ENCODE results near the gene DNAH6. TPM values are rescaled to one million over a fixed set of nuclear protein-coding genes. Genes with fewer than 3 reads are reported as not detected.
A peak's percentile ranks its signal among the peaks of the same experiment; 100 is the strongest.

DNAH6 gene
- total and polyA plus RNA-seq, 2 of the 13 experiments (the other 11 are each of a cell fraction or from before 2014, with no cell fraction given), result 0.01 TPM; not detected in 1

DNA sequence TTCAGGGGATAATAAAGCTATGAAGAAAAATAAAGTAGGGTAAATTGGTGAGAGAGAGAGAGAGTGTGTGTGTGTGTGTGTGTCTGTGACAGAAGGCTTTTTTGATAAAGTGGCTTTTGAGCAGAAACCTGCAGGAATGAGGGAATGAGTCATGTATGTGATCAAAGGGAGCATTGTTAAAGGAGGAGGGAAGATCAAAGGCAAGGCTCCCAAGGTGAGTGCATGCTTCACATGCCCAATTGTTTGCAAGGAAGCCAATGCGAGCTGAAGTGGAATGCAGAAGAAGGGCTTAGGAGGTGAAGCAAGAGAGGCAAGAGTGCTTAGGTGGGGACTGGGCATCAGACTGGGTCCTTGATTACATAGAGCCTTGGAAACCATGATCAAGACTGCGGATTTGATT, 96.8 kb downstream of the DNAH6 start (continued):
- TF ChIP-seq, protein P1, sequence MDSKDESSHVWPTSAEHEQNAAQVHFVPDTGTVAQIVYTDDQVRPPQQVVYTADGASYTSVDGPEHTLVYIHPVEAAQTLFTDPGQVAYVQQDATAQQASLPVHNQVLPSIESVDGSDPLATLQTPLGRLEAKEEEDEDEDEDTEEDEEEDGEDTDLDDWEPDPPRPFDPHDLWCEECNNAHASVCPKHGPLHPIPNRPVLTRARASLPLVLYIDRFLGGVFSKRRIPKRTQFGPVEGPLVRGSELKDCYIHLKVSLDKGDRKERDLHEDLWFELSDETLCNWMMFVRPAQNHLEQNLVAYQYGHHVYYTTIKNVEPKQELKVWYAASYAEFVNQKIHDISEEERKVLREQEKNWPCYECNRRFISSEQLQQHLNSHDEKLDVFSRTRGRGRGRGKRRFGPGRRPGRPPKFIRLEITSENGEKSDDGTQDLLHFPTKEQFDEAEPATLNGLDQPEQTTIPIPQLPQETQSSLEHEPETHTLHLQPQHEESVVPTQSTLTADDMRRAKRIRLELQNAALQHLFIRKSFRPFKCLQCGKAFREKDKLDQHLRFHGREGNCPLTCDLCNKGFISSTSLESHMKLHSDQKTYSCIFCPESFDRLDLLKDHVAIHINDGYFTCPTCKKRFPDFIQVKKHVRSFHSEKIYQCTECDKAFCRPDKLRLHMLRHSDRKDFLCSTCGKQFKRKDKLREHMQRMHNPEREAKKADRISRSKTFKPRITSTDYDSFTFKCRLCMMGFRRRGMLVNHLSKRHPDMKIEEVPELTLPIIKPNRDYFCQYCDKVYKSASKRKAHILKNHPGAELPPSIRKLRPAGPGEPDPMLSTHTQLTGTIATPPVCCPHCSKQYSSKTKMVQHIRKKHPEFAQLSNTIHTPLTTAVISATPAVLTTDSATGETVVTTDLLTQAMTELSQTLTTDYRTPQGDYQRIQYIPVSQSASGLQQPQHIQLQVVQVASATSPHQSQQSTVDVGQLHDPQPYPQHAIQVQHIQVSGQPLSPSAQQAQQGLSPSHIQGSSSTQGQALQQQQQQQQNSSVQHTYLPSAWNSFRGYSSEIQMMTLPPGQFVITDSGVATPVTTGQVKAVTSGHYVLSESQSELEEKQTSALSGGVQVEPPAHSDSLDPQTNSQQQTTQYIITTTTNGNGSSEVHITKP (CRISPR knock-in tag; IDR thresholded peaks at IDR 0.05; ENCODE audit: low read depth), result no peak
- TF ChIP-seq HOXA7 (CRISPR knock-in tag; IDR thresholded peaks at IDR 0.05), result no peak
- TF ChIP-seq, protein P2, sequence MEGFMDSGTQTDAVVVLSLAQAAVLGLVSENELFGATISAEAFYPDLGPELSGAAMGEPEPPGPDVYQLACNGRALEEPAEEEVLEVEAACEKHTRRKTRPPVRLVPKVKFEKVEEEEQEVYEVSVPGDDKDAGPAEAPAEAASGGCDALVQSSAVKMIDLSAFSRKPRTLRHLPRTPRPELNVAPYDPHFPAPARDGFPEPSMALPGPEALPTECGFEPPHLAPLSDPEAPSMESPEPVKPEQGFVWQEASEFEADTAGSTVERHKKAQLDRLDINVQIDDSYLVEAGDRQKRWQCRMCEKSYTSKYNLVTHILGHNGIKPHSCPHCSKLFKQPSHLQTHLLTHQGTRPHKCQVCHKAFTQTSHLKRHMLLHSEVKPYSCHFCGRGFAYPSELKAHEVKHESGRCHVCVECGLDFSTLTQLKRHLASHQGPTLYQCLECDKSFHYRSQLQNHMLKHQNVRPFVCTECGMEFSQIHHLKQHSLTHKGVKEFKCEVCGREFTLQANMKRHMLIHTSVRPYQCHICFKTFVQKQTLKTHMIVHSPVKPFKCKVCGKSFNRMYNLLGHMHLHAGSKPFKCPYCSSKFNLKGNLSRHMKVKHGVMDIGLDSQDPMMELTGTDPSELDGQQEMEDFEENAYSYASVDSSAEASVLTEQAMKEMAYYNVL (CRISPR knock-in tag; IDR thresholded peaks at IDR 0.05; ENCODE audit: borderline replicate concordance), result 0 out of 2 replicates have a peak, but pooled peaks have one; percentile 58
- TF ChIP-seq, protein P3, sequence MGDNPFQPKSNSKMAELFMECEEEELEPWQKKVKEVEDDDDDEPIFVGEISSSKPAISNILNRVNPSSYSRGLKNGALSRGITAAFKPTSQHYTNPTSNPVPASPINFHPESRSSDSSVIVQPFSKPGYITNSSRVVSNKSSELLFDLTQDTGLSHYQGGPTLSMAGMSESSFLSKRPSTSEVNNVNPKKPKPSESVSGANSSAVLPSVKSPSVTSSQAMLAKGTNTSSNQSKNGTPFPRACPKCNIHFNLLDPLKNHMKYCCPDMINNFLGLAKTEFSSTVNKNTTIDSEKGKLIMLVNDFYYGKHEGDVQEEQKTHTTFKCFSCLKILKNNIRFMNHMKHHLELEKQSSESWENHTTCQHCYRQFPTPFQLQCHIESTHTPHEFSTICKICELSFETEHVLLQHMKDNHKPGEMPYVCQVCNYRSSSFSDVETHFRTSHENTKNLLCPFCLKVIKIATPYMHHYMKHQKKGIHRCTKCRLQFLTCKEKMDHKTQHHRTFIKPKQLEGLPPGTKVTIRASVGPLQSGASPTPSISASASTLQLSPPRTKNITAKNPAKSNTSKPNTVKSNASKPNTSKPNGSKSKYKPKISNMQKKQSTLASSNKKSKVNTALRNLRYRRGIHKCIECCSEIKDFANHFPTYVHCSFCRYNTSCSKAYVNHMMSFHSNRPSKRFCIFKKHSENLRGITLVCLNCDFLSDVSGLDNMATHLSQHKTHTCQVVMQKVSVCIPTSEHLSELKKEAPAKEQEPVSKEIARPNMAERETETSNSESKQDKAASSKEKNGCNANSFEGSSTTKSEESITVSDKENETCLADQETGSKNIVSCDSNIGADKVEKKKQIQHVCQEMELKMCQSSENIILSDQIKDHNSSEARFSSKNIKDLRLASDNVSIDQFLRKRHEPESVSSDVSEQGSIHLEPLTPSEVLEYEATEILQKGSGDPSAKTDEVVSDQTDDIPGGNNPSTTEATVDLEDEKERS (CRISPR knock-in tag; IDR thresholded peaks at IDR 0.05), result no peak
- TF ChIP-seq MAFK (conservative IDR thresholded peaks at IDR 0.05 in 1 of 2, IDR thresholded peaks at IDR 0.05 in 1 of 2; ENCODE audit: low read length in 2 of 2), result no peak
- no peak for TF ChIP-seq RFX1 (IDR thresholded peaks at IDR 0.05)
- no peak for TF ChIP-seq ZNF619 (CRISPR knock-in tag; IDR thresholded peaks at IDR 0.05)
- no peak for TF ChIP-seq HNRNPUL1 (IDR thresholded peaks at IDR 0.05; ENCODE audit: low read depth, low read length)
- TF ChIP-seq, protein P4, sequence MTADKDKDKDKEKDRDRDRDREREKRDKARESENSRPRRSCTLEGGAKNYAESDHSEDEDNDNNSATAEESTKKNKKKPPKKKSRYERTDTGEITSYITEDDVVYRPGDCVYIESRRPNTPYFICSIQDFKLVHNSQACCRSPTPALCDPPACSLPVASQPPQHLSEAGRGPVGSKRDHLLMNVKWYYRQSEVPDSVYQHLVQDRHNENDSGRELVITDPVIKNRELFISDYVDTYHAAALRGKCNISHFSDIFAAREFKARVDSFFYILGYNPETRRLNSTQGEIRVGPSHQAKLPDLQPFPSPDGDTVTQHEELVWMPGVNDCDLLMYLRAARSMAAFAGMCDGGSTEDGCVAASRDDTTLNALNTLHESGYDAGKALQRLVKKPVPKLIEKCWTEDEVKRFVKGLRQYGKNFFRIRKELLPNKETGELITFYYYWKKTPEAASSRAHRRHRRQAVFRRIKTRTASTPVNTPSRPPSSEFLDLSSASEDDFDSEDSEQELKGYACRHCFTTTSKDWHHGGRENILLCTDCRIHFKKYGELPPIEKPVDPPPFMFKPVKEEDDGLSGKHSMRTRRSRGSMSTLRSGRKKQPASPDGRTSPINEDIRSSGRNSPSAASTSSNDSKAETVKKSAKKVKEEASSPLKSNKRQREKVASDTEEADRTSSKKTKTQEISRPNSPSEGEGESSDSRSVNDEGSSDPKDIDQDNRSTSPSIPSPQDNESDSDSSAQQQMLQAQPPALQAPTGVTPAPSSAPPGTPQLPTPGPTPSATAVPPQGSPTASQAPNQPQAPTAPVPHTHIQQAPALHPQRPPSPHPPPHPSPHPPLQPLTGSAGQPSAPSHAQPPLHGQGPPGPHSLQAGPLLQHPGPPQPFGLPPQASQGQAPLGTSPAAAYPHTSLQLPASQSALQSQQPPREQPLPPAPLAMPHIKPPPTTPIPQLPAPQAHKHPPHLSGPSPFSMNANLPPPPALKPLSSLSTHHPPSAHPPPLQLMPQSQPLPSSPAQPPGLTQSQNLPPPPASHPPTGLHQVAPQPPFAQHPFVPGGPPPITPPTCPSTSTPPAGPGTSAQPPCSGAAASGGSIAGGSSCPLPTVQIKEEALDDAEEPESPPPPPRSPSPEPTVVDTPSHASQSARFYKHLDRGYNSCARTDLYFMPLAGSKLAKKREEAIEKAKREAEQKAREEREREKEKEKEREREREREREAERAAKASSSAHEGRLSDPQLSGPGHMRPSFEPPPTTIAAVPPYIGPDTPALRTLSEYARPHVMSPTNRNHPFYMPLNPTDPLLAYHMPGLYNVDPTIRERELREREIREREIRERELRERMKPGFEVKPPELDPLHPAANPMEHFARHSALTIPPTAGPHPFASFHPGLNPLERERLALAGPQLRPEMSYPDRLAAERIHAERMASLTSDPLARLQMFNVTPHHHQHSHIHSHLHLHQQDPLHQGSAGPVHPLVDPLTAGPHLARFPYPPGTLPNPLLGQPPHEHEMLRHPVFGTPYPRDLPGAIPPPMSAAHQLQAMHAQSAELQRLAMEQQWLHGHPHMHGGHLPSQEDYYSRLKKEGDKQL (CRISPR knock-in tag; IDR thresholded peaks at IDR 0.05; ENCODE audit: low read depth), result no peak
- TF ChIP-seq, protein P5, sequence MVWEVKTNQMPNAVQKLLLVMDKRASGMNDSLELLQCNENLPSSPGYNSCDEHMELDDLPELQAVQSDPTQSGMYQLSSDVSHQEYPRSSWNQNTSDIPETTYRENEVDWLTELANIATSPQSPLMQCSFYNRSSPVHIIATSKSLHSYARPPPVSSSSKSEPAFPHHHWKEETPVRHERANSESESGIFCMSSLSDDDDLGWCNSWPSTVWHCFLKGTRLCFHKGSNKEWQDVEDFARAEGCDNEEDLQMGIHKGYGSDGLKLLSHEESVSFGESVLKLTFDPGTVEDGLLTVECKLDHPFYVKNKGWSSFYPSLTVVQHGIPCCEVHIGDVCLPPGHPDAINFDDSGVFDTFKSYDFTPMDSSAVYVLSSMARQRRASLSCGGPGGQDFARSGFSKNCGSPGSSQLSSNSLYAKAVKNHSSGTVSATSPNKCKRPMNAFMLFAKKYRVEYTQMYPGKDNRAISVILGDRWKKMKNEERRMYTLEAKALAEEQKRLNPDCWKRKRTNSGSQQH (CRISPR knock-in tag; IDR thresholded peaks at IDR 0.05; ENCODE audit: low read depth), result no peak
